H1 (cell line): ENCODE data around the gene UHRF1. TPM values are rescaled to one million over a fixed set of nuclear protein-coding genes. Genes with fewer than 3 reads are reported as not detected.

Source experiments
- FOSL1 ChIP-seq: IDR thresholded peaks from 2 replicates; pipeline ENCODE4 v1.6.1; 2011; ENCODE audit warnings: mild to moderate bottlenecking, low read depth, low read length, moderate library complexity; ENCODE audit not compliant: insufficient read depth
- polyA plus RNA-seq, 7 experiments: library from polyadenylated mRNA; depleted of rRNA in 3 of 7; stranded (reverse) in 5 of 7; unstranded in 2 of 7; fragments of >200 nt in 5 of 7; fragments of 200-250 nt in 2 of 7; gene quantifications; 1 replicate in 5 of 7; 2 replicates in 1 of 7; 4 replicates in 1 of 7; pipeline versions ENCODE4 v1.2.1 to v1.2.3, GENCODE V29; 2011 to 2013; ENCODE audit warnings: missing spikeins in 2 of 7, mixed read lengths in 2 of 7
- total RNA-seq: library from RNA; stranded (reverse); fragmentation: NEBNext Ultra II Directional; extraction: Animal tissue kit (Norgen Biotek cat#: 25700); gene quantifications from 2 replicates; pipeline ENCODE4 v1.2.1, GENCODE V29; 2021

UHRF1 gene
- total and polyA plus RNA-seq, 2 of the 8 experiments (the other 6 are each of a cell fraction or from before 2014, with no cell fraction given) = 14.7 to 65.8 TPM

GRCh38 chr19:4866595-4867424, 42.5 kb upstream of the UHRF1 start (continued):
- TF ChIP-seq FOSL1 = no peak
